NK-92 (cell line): ENCODE measurements around the gene CDH23.

Experiments
- DNase-seq: peaks from one replicate; lab custom pipeline; 2025; ENCODE audit not compliant: unreplicated experiment; lab: John Stamatoyannopoulos, UW

Gene CDH23

DNA sequence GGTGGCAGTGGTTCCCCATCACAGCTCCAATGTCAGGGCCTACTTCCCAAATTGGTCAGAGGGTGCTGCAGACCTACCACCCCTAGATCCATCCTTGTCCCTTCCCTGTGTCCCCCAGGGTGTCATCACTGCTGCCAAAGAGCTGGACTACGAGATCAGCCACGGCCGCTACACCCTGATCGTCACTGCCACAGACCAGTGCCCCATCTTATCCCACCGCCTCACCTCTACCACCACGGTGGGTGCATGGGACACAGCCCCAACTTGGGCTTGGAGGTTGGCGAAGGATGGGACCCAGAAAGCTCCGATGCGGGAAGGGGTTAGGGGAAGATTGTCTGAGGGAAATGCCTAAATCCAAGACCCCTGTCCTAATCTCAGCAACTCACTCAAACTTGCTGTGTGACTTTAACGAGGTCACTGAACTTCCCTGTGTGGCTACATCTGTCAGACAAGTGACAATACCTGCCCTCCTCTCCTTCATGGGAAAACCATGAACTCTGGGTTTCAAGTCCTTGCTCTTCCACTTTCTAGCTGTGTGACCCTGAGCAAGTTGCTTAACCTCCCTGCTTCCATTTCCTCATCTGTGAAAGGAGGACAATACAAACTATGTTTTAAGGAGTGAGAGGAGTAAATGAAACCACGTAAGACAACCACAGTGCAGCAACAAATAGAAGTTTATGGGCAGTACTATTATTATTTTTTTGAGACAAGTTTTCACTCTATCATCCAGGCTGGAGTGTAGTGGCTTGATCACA is 381.5 kb downstream of the CDH23 start:
- DNase-seq, result no peak

DNA sequence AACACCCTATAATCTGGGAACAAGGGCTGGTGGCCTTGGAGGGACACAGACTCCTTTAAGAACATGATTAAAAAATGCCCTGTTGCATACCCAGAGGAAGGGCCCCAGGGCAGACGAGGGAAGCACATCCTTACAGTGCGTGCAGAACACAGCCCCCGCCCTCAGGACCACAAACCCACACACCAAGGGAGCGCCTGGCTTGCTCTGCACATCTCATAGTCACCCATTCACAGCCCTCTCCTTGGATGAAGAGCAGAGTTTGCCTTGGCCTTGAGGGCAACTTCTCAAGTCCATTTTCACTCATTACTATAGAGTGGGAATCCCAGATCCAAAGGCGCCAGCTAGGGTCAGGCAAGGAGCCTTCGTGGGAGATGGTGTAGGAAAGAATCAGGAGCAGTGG is 382.9 kb downstream of the CDH23 start:
- no peak for DNase-seq

DNA sequence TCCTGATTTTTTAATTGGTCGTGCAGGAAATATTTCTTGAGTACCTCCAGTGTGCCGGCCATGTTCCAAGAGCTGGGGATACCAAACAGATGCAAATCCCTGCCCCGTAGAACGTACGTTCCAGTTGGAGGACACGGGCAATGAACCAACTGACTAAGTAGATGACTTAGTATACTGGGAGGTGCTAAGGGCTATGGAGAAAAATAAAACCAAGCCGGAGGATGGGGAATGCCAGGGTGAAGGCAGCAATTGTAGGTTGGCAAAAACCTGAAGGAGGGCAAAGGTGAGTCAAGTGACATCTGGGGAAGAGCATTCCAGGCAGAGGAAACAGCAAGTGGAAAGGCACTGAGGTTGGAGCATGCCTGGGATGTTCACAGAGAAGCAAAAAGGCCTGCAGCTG is 383.4 kb downstream of the CDH23 start:
- DNase-seq, result no peak

DNA sequence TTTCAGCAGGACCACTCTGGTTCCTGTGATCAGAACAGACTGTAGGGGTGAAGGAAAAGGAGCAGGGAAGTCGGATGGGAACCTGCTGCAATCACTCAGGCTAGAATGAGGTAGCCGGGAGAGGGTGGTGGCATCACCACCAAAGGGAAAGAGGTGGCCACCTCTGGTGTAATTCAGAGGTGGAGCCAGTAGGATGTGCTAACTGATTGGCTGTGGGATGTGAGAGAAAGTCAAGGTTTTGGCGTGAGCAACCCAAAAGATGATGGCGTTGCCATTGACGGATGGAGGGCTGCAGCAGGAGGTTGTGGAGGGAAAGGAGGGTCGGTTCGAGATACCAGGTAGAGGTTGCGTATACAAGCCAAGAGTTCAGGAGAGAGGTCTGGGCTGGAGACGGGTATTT is 384.0 kb downstream of the CDH23 start:
- DNase-seq, result no peak

DNA sequence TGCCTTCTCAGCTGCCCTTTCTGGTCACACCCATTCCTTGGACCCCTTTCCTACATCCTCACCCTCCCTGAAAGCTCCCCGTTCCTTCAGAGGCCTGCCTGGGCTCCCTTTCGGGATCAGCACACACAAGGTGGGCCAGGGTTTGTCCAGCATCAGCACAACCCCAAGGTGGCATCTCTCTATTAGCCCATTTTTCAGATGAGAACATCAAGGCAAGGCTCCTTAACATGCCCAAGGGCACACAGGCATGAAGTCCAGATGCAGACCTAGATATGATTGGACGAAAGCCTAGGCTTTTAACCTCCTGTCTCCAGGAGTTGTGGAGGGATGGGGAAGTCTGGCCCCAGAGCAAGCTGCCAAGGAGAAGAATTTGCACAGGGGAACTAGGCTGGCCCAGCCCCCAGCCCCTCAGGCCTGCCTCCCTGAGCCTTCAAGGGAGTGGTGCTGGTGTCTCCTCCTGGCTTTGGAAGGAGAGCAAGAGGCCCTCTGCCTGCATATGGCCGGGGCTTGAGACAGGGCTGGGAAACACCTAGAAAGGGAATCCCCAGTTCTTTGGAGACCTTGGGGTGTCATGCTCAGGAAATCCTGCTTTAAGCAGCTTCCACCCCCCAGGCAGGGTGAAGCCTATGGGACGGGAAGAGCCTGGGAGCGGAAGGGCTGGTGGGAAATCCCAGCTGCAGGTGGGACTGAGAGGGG is 385.6 kb downstream of the CDH23 start:
- DNase-seq, result no peak

DNA sequence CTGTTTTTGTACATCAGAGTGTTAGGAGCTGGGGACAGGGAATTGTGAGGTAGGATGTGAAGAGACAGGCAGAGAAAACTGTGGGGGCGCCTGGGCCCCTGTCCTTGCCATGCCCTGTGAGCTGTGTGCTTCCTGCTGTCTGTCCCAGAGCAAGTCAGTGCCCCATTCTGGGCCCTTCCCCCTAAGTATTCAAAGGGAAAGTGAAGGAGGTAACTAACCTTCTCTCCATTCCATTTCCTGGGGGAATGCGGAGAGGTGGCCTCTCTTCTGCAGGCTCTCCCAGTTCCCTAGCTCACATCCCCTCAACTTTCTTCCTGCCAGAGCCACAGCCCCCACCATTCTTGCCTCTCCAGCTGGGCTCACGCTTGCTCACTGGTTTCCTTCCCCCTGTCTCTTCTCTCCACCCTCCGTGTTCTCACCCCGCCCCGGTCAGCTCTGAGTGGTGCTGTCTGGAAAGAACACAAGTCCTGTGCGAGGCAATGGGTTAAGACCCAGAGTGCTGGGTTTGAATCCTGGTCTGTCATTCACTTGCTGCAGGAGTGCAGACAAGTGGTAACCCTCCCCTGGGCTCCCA is 386.3 kb downstream of the CDH23 start:
- no peak for DNase-seq

DNA sequence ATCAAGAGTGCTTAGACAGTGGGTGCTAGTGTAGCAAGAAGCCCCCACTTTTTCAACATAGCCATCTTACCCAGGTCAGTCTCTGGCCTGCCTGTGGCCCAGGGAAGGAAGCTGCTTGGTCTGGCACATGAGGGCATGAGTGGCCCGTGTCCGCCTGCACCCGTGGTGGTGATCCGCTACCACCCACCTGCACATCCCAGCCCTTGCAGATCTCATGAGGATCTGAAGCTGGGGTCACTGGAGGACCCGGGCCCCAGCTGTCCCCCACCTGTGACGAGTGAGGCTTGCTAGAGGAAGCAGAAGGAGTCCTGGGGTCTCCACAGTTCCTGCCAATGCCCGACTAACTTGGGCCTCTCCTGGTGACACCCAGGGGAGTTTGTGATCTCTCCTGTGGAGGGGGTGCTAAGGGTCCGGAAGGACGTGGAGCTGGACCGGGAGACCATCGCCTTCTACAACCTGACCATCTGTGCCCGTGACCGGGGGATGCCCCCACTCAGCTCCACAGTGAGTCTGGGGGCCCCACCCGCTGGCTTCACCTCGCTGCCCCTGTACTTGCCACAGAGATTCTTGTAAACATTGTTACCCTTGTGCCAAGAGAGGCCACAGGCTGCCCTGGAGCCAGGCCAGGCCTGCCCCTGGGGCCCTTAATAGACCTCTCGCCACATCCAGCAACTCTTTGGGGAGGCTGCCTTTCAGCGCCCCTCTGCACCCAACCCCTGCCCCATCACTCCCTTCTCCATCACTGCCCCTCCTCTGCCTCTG is 387.4 kb downstream of the CDH23 start:
- DNase-seq, result no peak

DNA sequence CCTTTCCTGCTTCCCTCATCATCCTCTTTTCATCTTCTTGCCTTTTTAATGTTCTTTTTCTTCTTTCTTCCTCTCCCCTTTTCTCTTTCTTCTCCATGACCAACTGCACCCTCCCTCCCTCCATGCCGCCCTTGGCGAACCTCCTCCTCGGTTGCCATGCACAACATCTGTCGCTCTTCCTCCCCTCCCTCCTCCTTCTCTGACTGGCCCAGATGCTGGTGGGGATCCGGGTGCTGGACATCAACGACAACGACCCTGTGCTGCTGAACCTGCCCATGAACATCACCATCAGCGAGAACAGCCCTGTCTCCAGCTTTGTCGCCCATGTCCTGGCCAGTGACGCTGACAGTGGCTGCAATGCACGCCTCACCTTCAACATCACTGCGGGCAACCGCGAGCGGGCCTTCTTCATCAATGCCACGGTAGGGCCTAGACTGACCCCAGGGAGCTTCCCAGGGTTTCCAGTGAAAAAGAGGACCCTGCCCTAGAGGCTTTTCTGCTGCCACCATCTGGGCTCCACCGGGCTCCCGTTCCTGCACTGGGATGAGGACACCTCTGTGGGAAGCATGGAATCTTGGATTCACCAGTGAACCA is 388.1 kb downstream of the CDH23 start:
- DNase-seq, result no peak

DNA sequence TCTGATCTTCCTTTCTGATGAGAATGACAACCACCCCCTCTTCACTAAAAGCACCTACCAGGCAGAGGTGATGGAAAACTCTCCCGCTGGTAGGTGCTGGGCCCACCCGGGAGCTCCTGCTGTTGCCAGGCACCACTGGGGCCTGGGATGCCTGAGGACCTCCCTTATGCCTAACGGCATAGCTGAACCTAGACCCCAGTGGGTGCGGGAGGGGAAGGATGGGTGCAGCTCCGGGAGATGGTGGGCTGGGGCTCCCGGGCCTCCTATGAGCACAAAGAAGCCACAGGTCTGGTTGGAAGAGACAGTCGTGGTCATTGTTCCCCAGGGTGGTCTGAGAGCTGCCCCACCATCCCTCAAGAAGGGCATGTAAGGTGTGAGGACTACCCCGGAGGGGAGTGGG is 392.2 kb downstream of the CDH23 start:
- DNase-seq, result no peak

DNA sequence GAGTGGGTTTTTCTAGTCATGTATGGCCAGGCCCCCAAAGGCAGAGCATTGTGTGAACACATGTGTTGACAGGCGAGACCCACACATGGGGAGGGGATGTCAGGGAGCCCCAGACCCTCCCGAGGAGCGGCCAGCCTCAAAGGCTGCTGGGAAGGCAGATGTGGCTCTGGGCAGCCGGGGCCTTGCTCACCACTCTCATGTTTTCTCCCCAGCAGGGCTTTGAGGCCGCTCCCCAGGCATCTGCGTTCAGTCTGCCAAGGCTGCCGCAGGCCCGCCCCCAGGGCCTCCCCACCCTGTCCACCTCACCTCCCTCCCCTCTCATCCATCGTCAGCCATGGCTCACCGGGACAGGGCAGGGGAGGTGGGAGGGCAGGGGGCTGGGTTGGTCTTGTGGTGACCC is 393.2 kb downstream of the CDH23 start:
- DNase-seq, result no peak

DNA sequence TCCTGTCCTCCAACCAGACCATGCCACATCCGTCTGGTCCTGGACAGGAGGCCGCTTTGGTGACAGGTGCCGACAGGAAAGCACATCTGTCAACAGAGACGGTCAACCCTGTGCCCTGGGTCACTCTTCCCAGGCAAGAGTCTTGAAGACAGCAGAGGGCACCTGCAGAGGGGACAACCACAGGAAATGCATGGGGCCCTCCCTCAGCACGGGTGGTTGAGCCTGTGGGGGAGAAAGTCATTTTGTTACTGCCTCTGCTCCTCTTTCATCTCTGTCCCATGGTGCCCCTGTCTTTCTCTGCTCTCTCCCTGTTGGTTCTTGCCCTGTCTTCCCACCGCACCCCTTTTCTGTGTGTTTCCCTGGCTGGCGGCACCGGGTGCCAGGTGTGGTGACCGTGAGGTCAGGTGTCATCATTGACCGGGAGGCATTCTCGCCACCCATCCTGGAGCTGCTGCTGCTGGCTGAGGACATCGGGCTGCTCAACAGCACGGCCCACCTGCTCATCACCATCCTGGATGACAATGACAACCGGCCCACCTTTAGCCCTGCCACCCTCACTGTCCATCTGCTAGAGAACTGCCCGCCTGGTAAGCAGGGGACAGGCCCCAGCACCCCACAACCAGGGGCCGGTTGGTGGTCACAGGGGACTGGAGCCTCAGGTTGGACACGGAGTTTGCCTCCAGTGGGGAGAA is 394.2 kb downstream of the CDH23 start:
- DNase-seq, result no peak

DNA sequence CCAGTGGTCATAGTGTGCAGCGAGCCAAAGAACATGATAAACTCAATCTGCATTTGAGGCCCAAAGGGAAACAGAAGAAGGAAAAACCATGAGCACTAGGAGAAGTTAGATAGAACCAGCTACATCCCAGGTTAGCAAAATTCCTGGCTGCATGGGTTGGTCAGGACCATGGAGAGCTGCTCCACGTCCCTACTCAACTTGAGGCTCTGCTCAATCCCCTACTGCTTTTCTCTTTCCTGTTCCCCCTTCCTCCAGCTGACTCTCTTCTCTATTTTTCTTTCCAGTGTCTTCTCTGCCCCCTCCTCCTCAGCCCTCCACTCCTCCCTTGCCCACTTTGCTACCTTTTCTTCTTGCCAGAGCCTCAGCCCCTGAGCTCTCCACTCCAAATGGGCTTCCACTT is 398.5 kb downstream of the CDH23 start:
- no peak for DNase-seq

DNA sequence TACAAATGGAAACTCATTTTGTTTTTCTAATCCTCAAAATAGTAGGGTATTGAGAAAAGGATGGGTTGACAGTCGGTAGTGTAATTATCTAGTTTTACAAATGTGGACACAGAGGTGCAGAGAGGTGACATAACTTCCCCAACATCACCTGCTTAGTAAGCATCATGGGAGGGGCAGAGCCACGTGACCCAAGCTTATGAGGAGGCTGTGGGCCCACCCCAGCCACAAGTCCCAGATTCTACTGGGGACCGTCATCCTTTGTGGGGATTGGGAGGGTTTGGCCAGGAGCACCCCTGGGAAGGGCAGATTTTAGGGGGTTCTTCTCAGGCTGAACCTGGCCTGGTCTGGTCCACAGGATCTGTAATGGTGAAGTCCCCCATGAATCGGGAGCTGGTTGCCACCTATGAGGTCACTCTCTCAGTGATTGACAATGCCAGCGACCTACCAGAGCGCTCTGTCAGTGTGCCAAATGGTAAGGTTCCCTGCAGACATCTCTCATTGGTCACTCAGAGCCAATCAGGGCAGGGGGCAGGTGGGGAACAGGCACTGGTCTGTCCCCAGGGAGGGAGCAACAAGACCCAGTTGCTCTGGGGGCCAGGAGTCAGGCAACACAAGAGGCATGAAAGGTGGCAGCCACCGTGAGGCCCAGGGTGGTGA is 400.2 kb downstream of the CDH23 start:
- no peak for DNase-seq

DNA sequence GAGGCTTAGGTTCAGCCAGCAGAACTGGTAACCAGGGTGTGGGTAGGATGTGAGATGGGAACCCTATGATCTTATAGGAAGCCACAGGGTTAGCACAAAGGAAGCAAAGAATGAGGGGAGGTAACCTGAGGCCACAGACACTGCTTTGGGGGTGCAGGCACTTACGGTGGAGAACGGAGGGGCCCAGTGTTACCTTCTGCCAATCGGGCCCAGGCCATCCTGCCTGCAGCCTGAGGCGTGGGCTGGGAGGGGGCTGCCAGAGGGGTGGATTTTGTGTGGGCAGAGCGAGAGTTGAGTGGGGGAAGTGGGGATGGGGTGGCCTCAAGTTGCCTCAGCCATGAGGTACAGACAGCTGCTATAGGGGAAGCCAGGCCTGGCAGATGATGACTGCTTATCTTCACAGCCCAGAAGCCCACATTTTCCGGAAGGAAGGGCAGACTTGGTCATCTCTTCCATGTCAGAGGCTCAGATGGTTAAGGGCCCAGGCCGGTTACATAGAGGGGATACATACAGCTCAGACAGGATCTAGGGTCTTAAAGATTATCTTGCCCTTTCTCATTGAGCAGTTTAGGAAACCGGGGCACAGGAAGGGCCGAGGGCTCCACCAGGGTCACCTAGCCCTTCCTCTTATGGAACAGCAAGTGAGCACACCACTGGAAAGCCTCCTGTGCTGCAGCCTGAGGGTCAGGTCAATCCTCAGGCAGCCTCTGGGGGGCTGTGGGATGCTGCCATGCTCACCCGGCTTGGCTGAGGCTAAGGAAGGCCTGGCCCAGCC is 401.0 kb downstream of the CDH23 start:
- no peak for DNase-seq

DNA sequence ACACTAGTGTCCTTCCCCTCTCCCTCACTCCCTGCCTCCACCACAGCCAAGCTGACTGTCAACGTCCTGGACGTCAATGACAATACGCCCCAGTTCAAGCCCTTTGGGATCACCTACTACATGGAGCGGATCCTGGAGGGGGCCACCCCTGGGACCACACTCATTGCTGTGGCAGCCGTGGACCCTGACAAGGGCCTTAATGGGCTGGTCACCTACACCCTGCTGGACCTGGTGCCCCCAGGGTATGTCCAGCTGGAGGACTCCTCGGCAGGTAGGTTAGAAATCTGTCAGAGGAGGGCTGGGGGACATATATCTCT is 401.5 kb downstream of the CDH23 start:
- no peak for DNase-seq

DNA sequence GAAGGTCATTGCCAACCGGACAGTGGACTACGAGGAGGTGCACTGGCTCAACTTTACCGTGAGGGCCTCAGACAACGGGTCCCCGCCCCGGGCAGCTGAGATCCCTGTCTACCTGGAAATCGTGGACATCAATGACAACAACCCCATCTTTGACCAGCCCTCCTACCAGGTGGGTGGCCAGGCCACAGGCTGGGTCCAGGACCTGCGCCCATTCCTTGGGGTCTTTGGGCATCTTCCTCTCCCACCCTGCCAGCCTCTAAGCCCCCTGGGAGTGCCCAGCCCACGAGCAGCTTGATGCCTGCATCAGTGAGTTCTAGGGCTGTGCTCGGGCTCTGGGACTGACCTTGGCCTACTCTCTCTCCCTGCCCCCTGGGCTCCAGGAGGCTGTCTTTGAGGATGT is 402.4 kb downstream of the CDH23 start:
- DNase-seq, result no peak

DNA sequence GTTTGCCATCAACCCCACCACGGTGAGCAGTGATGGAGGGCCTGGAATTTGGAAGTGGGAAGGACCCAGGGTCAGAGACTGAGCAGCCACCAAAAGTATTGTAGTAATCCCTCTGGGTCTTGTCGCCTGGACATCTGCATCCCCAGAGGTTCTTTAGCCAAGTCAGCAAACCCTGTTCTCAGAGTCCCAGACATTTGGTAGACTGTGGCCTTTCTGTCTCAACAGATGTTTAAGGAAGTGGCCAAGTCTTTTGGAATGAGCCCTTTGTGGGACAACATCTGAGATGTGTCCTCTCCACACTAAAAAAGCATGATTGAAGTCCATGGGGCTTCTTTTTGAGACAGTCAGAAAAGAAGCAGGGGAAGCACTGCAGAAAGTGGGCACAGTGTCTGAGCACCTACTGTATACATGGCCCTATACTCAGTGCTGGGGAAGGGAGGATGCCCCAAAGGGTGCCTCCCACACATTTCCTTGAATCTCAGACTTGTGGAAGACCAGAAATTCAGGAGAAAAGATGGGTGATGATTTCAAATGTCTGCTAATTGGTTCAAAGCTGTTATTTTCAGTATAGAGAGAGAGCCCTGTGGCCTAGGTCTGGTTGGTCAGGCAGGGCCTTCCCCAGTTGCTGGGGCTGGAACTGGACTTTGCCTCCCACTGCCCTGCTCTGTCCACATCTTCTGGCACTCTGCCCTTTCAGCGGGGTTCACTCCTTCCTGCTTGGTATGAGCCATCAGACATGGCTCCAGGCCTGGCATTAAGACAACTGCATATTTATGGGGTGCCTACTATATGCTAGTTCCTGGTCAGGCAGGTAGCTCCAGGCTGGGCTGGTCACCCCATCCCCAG is 403.1 kb downstream of the CDH23 start:
- DNase-seq, result no peak

DNA sequence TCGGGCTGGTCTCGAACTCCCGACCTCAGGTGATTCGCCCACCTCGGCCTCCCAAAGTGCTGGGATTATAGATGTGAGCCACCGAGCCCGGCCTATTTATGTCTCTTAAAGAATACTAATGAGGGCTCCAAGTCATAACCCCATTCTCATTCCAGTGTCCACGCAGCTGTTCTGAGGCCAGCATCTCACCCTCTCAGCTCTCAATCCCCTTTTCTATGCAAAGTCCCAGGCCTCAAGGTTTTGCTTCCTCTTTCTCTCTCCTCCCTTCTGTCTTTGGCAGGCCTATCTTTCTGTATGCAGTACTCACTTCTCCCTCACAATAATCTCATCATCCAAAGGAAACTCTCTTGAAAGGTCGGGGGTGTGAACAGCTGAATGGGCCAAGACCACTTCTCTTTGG is 404.6 kb downstream of the CDH23 start:
- DNase-seq, result no peak

DNA sequence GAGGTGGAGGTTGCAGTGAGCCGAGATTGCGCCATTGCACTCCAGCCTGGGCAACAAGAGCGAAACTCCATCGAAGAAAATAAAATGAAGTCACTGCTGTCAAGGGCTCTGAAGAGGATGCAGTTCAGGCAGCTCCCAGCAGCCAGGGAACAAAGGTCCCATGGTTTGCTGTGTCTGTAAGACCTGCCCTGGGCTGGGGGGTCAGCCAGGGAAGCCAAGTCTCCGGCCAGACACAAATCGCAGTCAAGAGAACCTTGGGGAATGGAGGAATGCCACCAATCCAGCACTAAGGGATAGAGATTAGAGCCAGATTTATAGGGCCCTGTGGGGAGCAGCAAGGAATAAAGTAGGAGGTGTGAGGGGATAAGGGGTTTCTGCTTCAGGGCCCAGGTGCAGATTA is 405.5 kb downstream of the CDH23 start:
- DNase-seq, result no peak
